KOPT-K1 (cell line): Measurements from ENCODE around the gene SLC26A6.

Experiments
- H3K27ac ChIP-seq: fragments of 200-600 bp; sonication (generic); 2 replicates; pipeline ENCODE4 v1.5.1; 2016; ENCODE audit warnings: antibody characterized with exemption, mild to moderate bottlenecking, low read depth, low read length; ENCODE audit not compliant: poor library complexity, severe bottlenecking
- H3K36me3 ChIP-seq: fragments of 200-600 bp; sonication (generic); 2 replicates; pipeline ENCODE4 v1.5.1; 2017; ENCODE audit warnings: antibody characterized with exemption, mild to moderate bottlenecking, low read length, moderate library complexity; ENCODE audit not compliant: insufficient read depth
- H3K9me3 ChIP-seq: fragments of 200-600 bp; sonication (generic); 2 replicates; pipeline ENCODE4 v1.5.1; 2017; ENCODE audit warnings: antibody characterized with exemption, low read length, mild to moderate bottlenecking; ENCODE audit not compliant: insufficient read depth, poor library complexity, severe bottlenecking

The SLC26A6 gene, protein sequence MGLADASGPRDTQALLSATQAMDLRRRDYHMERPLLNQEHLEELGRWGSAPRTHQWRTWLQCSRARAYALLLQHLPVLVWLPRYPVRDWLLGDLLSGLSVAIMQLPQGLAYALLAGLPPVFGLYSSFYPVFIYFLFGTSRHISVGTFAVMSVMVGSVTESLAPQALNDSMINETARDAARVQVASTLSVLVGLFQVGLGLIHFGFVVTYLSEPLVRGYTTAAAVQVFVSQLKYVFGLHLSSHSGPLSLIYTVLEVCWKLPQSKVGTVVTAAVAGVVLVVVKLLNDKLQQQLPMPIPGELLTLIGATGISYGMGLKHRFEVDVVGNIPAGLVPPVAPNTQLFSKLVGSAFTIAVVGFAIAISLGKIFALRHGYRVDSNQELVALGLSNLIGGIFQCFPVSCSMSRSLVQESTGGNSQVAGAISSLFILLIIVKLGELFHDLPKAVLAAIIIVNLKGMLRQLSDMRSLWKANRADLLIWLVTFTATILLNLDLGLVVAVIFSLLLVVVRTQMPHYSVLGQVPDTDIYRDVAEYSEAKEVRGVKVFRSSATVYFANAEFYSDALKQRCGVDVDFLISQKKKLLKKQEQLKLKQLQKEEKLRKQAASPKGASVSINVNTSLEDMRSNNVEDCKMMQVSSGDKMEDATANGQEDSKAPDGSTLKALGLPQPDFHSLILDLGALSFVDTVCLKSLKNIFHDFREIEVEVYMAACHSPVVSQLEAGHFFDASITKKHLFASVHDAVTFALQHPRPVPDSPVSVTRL

DNA sequence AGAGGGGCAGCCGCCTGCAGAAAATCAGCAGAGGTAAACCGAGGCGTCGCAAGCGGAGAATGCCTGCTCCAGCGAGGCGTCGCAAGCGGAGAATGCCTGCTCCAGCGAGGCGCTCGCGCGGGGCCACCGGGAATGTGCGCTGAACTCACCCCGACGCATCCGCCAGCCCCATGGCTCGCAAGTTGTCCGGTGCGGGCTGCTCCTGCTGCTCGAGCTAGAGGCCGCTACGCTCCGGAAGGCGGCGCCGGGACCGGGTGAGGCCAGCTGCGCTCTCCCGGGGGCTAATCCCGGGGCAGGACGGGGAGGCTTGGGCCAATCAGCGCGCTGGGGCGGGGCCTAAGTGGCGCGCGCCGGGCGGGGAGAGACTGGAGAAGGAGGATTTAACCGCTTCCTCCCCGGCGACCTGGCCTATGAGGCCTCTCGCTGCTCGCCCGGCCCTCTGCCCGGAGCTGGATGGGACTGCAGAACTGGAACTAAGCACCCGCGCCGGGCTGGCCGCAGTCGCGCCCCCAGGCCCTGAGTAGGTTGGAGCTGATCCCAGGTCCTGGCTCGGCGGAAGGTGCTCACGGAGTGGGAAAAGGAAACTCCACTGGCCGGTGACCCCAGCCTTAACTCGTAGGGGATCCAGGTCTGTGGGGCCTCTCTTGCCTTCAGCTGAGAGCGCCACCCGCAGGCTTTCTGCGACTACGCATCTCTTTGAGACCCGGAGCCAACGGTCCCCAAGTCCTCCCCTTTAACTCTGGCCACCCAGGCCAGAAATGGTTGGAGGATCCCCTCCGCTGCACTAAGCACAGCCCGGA is at the start of gene SLC26A6:
Gene SLC26A6, minus strand, starts transcription at position 240 of the 800 bp plus-strand sequence. Its CDS starts 68 bp downstream, at position 172.
- H3K36me3 ChIP-seq = peaks cover 36% of the 10 kb centered on the region; the same call in 1 of the 2 replicates
- H3K27ac ChIP-seq = peak within 1 kb of the TSS; percentile 63
- no peaks in the 10 kb centered on the region for H3K9me3 ChIP-seq

DNA sequence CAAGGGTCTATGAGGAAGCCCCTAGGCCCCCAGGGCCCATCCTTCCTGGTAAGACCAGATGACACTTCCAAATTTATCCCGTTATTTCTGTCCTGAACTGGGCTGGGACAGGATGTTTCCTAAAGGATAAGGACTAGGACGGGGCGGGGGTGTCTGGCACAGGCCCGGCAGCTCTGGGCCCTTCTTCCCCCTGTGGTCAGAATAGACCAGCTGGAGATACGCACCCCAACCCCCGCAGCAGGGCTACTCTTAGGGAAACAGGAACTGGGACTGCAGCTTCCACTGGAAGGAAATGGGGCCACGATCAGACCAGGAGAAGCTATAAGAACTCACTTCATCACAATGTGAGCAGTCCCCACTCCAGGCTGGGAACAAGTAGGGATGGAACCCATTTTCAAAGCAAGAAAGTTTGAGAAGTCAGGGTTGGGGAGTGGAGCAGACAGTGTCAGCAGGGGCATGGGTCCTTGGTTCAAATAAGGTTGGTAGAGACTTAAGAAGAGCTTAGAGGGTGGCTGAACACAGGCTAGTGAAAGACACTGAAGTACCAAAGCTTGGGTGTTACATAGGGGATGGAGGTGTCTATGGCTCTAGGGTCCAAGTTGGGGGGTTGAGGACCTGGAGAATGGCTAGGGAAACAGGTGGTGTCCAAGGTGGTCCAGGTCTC is 49.4 kb upstream of the SLC26A6 start:
- Histone ChIP-seq H3K9me3 (no peaks in the 10 kb centered on the region), H3K36me3 (peaks cover 66% of the 10 kb centered on the region), H3K27ac (peak overlapping the region; percentile 76)

DNA sequence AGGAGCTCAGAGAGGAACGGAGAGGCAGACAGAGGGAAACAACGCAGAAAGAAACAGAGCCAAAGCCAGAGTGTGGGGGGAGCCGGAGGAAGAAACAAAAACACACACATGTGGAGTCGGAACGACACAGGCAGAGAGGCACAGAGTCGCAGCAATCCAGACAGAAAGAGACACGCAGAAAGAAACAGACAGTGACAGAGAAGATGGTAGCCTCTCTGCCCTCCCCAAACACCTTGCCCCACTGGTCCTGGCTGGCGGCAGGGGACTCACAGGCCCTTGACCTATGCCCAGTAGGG is 48.7 kb upstream of the SLC26A6 start:
- Histone ChIP-seq H3K36me3 (peaks cover 66% of the 10 kb centered on the region), H3K27ac (no peak overlapping the region), H3K9me3 (no peaks in the 10 kb centered on the region)

DNA sequence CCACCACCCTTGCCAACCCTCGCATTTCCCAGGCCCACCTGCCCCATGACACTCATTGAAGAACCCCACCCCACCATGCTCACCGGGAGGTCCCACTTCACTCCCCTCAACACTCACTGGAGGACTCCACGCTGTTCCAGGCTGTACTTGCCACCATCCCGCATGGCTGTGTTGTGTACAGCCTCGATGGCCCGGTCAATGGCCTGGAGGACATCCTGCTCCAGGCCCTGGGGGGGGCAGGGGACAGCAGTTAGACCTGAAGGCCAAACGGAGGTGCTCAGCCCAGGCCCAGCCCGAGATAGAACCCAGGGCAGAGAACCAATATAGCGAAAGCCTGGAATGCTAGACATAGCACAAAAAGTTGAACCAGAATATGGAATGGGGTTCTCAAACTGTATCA is 47.5 kb upstream of the SLC26A6 start:
- no peaks in the 10 kb centered on the region for H3K9me3 ChIP-seq
- peaks cover 66% of the 10 kb centered on the region for H3K36me3 ChIP-seq
- H3K27ac ChIP-seq = no peak overlapping the region

DNA sequence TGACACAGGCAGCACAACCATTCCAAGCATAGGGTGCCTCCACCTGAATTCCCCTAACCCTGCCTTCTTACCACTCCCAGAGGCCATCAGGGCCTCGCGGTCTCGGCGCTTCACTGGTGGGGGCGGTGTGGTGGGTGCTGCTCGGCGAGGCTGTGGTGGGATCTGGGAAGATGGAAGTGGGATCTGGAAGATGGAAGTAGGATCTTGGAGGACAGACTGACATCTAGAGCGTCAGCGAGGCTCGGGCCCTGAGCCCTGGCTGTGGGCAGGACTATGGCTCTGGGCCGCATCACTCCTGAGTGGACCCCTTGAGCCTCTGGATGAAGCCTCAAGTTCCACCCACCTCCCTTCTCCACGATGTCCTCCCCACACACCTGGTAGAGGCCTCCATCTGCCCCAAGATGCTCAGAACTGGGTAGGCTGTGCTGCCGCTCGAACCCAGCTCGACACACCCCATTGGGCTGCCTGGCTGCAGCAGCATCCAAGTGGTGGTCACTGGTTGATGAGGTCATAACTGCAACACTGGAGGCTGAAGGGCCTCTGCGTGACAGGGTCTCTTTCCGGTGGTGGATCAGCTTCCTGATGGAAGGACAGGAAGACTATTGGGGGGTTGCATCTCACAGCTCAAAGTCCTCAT is 46.8 kb upstream of the SLC26A6 start:
- Histone ChIP-seq H3K36me3 (peaks cover 66% of the 10 kb centered on the region), H3K27ac (no peak overlapping the region), H3K9me3 (no peaks in the 10 kb centered on the region)

DNA sequence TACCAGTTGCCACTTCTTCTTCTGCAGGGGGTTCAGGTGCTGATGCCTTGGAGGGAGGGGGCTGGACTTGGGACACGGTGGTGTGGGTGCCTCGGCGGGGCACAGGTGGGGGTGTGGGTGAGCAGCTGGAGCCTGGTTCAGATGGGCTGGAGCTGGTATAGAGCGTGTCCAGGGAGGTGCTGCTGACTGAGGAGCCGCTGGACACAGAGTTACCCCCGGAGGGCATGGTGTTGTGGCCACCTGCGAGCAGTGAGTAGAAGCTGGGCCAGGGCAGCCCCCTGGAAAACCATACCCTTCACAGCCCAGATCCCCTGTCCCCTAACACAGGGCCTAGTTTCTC is 46.2 kb upstream of the SLC26A6 start:
- Histone ChIP-seq H3K9me3 (no peaks in the 10 kb centered on the region), H3K27ac (no peak overlapping the region), H3K36me3 (peaks cover 70% of the 10 kb centered on the region)

DNA sequence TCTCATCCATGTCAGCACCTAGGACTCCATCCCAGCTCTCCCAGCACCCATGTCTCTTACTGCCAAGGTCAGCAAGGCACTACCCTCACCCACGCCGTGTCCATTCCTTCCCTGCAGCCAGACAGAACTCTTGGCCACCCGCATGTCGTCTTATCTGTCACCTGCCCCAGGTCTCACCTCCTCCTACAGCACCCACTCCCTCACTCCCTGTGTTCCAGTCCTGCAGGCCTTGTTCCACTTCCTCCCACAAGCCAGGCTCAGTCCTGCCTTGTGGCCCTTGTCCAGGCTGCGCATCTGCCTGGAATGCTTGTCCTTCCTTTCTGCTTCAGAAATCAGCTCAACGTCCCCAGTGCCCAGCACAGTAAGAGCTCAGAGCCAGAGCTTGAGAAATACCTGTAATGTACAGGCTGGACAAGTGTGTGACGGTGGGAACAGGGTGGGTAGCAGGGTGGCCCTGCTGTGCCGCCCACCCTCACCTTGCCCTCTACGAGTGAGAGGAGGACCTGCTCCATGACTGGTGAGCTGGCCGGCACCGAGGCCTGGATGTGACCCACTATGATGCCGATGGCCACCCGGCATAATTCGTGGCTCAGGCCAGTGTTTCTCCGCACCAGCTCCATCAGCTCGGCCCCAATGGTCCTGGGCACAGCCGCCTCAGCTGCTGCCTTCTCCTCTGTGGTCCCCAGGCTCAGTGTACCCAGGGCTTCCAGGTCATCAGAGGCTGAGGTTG is 45.7 kb upstream of the SLC26A6 start:
- H3K36me3 ChIP-seq = peaks cover 75% of the 10 kb centered on the region
- no peak overlapping the region for H3K27ac ChIP-seq
- H3K9me3 ChIP-seq = no peaks in the 10 kb centered on the region

DNA sequence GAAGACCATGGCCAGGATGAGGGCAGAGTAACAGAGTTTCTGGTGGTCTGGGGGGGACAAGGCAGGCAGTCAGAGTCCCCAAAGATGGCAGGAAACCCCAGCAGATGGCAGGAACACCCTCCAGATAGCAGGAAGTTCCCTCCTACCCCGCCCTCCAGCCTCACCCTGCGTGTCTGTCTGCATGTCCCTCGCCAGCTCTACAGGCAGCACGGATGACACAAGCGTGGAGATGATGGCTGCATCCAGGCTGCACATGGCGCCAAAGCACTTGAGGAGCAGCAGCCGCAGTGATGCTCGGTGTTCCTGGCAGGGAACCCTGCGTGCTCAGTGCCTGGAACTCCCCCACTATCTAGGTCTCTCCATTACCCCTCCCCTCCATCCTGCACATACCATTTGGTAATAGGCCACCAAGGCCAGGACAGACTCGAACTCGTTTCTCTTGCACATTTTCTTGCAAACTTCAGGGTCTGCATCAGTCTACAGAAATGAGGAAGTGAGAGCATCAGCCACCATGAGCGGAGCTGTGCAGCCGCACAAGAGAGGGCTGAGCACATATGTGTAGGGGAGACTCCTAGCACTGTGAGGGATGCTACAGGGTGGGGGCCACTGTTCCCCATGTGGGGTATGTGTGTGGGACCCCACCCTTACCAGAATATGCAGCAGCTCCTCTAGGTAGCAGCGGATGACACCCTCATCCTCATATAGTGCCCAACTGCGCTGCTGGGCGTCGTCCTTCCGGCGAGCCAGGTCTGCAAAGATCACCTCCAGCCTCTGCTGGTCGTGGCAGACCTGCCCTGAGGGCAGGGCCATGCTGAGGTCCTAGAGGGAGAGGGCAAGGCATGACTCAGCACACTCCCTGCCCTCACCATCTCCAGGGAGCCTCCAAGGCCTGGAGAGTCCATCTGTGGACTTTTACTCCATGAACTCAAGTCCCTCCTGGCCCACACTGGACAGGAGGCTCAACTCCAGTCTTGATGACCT is 44.4 kb upstream of the SLC26A6 start:
- Histone ChIP-seq H3K9me3 (no peaks in the 10 kb centered on the region), H3K27ac (no peak overlapping the region), H3K36me3 (peaks cover 86% of the 10 kb centered on the region)

DNA sequence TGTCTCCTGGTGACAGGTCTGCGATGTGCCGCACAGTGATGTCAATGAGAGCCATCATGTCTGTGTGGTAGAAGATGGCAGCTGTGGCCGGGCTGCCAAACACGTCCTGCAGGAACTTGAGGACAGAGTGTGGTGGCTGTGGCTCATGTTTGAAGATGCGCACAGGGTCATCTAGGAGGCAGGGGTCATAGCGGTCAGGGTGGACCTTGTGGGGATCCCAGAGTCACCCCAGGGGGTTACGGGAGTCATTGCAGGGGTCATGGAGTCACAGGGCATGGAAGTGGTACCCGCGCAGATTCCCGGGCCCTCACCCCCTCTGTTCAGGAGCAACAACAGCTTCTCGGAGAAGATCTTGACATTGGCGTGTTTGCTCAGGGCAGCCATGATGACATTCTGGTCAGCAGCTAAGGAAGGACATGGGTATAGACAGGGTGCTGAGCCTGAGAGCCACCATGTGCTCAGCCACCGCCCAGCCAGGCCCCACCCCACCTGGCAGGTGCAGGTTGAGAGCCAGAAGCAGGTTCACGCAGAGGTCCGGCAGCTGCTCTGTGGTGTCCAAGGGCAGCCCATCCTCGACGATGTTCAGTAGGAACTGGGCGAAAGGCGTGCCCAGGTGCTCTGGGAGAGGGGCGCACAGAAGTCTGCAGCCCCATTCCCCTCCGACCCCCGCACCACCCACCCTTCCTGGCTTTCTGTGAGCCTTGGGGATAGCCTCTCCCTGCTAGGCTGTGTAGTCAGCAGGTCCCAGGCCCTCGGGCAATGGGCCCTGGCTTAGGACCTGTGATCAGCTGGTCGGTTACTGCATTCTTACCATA is 43.5 kb upstream of the SLC26A6 start:
- Histone ChIP-seq H3K27ac (no peak overlapping the region), H3K36me3 (peaks cover 95% of the 10 kb centered on the region)

DNA sequence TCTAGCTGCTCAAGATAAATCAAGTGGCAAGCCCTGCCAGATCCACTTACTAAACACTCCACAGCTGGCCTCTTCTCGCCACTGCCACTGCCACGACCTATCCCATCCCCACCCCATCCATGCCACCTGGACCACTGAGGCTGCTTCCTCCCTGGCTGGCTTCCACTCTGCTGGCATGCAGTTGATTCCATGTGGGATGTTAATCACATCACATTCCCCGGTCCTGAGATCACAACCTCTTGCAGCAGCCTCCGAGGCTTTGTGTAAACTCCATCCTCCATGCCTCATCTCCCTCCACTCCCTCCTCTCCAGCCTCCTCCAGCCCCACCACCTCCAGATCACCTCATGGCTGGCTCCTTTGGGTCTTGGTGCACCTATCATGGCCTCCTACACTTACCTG is 42.8 kb upstream of the SLC26A6 start:
- Histone ChIP-seq H3K27ac (no peak overlapping the region), H3K36me3 (peaks cover 92% of the 10 kb centered on the region), H3K9me3 (no peaks in the 10 kb centered on the region)

More for the DNA sequence above, 43.5 kb upstream of the SLC26A6 start:
- no peaks in the 10 kb centered on the region for H3K9me3 ChIP-seq

DNA sequence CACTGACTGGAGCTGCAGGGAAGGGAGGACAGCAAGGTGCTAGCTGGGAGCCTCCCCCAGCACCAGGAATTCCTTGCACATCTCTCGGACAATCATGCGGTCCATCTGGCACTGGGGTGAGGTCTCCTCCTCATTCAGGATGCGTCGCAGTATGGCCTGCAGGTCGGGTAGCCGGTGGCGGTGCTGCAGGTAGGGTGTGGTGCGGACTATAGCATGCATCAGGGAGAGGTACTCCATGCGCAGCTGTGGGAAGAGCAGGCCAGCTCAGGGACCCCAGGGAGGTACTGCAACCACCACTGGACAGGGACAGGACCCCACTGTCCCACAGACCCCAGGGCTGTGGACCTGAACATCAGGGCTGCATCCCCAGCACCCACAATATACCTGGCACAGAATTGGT is 39.2 kb upstream of the SLC26A6 start:
- Histone ChIP-seq H3K27ac (no peak overlapping the region), H3K36me3 (peaks cover 79% of the 10 kb centered on the region), H3K9me3 (no peaks in the 10 kb centered on the region)

DNA sequence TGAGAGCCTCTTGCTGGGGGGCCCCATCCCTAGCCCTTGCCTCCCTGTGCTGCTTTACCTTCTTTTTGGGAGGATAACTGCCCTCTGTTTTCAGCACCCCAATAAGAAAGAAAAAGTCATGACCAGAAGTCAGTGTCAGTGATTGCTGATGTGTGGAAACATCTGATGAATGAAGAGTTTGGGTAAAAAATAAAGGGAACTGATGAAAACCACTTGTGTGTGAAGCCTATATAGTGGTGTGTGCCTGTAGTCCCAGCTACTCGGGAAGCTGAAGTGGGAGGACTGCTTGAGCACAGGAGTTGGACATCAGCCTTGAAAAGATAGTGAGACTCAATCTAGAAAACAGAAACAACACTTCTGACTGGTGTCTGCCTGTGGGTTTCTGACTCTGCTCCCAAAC is 37.3 kb upstream of the SLC26A6 start:
- Histone ChIP-seq H3K36me3 (peaks cover 59% of the 10 kb centered on the region; the same call in 1 of the 2 replicates), H3K27ac (no peak overlapping the region), H3K9me3 (no peaks in the 10 kb centered on the region)
